ENCODE data around the gene TMEM91.

TMEM91 gene

GRCh38 chr19:41373993-41374392 is 2.3 kb upstream of the TMEM91 start:
- no peak for TF ChIP-seq CTCF (IDR thresholded peaks at IDR 0.05)

GRCh38 chr19:41376998-41377365 is 649 bp downstream of the TMEM91 start:
- TF ChIP-seq CTCF (IDR thresholded peaks at IDR 0.05), result no peak

- TF ChIP-seq CTCF (IDR thresholded peaks at IDR 0.05), result no peak
Observed at GRCh38 chr19:41377977-41378709, 1.8 kb downstream of the TMEM91 start.

GRCh38 chr19:41384351-41384750 is 8.0 kb downstream of the TMEM91 start:
- no peak for TF ChIP-seq CTCF (IDR thresholded peaks at IDR 0.05)

- TF ChIP-seq CTCF (IDR thresholded peaks at IDR 0.05), result no peak
Observed at GRCh38 chr19:41386442-41386841, 10.1 kb downstream of the TMEM91 start.

GRCh38 chr19:41391618-41392017 is 15.3 kb downstream of the TMEM91 start:
- TF ChIP-seq CTCF (IDR thresholded peaks at IDR 0.05), result no peak

- no peak for TF ChIP-seq CTCF (IDR thresholded peaks at IDR 0.05)
Observed at GRCh38 chr19:41392775-41393174, 16.4 kb downstream of the TMEM91 start.

- no peak for TF ChIP-seq CTCF (IDR thresholded peaks at IDR 0.05)
Observed at GRCh38 chr19:41395355-41395754, 19.0 kb downstream of the TMEM91 start.
